Renal cortical epithelial cell (primary cell): ENCODE data around the gene IPCEF1. TPM values are rescaled to one million over a fixed set of nuclear protein-coding genes. Genes with fewer than 3 reads are reported as not detected.

Source experiments
- DNase-seq: peaks from one replicate; pipeline ENCODE4 v3.0.0-alpha.2; 2011; ENCODE audit warnings: low read depth
- total RNA-seq: library from RNA; depleted of rRNA; stranded (reverse); fragments of >200 nt; gene quantifications from 2 replicates; pipeline ENCODE4 v1.2.3, GENCODE V29; 2014

The IPCEF1 gene
- total RNA-seq, 1 donor from 2014 or later: 0.40 TPM

- DNase-seq: no peak
Measured at GRCh38 chr6:154371281-154371680, 14.7 kb upstream of the IPCEF1 start.

- peak; percentile 46 for DNase-seq
Measured at GRCh38 chr6:154370545-154370944, 13.9 kb upstream of the IPCEF1 start.

- DNase-seq: peak; percentile 60
Measured at GRCh38 chr6:154367839-154368695, 11.5 kb upstream of the IPCEF1 start.

GRCh38 chr6:154367336-154367735, 10.7 kb upstream of the IPCEF1 start:
- no peak for DNase-seq

GRCh38 chr6:154363821-154364220, 7.2 kb upstream of the IPCEF1 start:
- DNase-seq: no peak

GRCh38 chr6:154361476-154361875, 4.9 kb upstream of the IPCEF1 start:
- DNase-seq: peak; percentile 7

- no peak for DNase-seq
Measured at GRCh38 chr6:154360476-154360875, 3.9 kb upstream of the IPCEF1 start.

GRCh38 chr6:154359679-154360078, 3.1 kb upstream of the IPCEF1 start:
- no peak for DNase-seq

- no peak for DNase-seq
Measured at GRCh38 chr6:154359161-154359574, 2.6 kb upstream of the IPCEF1 start.

- DNase-seq: no peak
Measured at GRCh38 chr6:154358019-154358545, 1.5 kb upstream of the IPCEF1 start.

GRCh38 chr6:154356113-154356512, 490 bp downstream of the IPCEF1 start:
- no peak for DNase-seq

GRCh38 chr6:154354265-154354777, 2.3 kb downstream of the IPCEF1 start:
- DNase-seq: no peak

- no peak for DNase-seq
Measured at GRCh38 chr6:154353626-154354025, 3.0 kb downstream of the IPCEF1 start.

- DNase-seq: no peak
Measured at GRCh38 chr6:154352898-154353585, 3.6 kb downstream of the IPCEF1 start.

- peak; percentile 30 for DNase-seq
Measured at GRCh38 chr6:154350293-154350692, 6.3 kb downstream of the IPCEF1 start.

GRCh38 chr6:154347981-154348380, 8.6 kb downstream of the IPCEF1 start:
- DNase-seq: peak; percentile 92

GRCh38 chr6:154345811-154346210, 10.8 kb downstream of the IPCEF1 start:
- no peak for DNase-seq

GRCh38 chr6:154343473-154344308, 12.9 kb downstream of the IPCEF1 start:
- peak; percentile 74 for DNase-seq

GRCh38 chr6:154341871-154342270, 14.7 kb downstream of the IPCEF1 start:
- peak; percentile 60 for DNase-seq

GRCh38 chr6:154341336-154341735, 15.3 kb downstream of the IPCEF1 start:
- DNase-seq: no peak

GRCh38 chr6:154337406-154338005, 19.1 kb downstream of the IPCEF1 start:
- DNase-seq: no peak
